HCT116 (cell line): ENCODE measurements around the gene JPT1.
"Not testable (repeated sequence)": the region's sequence is repeated elsewhere in the genome, so short reads cannot be mapped to it uniquely, and the experiment has no call there.

ENCODE experiments used
- CEBPB ChIP-seq: IDR thresholded peaks from 2 replicates; pipeline ENCODE4 v1.6.1; 2012; ENCODE audit warnings: low read depth
- EGR1 ChIP-seq: IDR thresholded peaks from 2 replicates; pipeline ENCODE4 v1.6.1; 2012; ENCODE audit warnings: low read depth
- EZH2 ChIP-seq: fragments of 200-600 bp; sonication (generic); IDR thresholded peaks from 2 replicates; pipeline ENCODE4 v1.6.1; 2017; ENCODE audit warnings: antibody characterized with exemption, mixed run types
- EZH2phosphoT487 ChIP-seq: fragments of 200-600 bp; IDR thresholded peaks from 2 replicates; pipeline ENCODE4 v1.6.1; 2018; ENCODE audit warnings: antibody characterized with exemption, borderline replicate concordance
- POLR2A ChIP-seq: IDR thresholded peaks from 2 replicates; pipeline ENCODE4 v1.7.0; 2011; ENCODE audit warnings: borderline replicate concordance; ENCODE audit not compliant: insufficient read depth, insufficient read length; ENCODE audit errors: extremely low read depth
- POLR2AphosphoS5 ChIP-seq: IDR thresholded peaks from 2 replicates; pipeline ENCODE4 v1.6.1; 2011; ENCODE audit warnings: mild to moderate bottlenecking, low read depth, low read length, moderate library complexity
- SIN3A ChIP-seq: IDR thresholded peaks from 2 replicates; pipeline ENCODE4 v1.6.1; 2012; ENCODE audit warnings: low read depth
- SRF ChIP-seq: IDR thresholded peaks from 2 replicates; pipeline ENCODE4 v1.6.1; 2012; ENCODE audit warnings: low read depth
- YY1 ChIP-seq: IDR thresholded peaks from 2 replicates; pipeline ENCODE4 v1.6.1; 2011; ENCODE audit warnings: low read length, low read depth, moderate library complexity, mild to moderate bottlenecking; ENCODE audit not compliant: insufficient replicate concordance; ENCODE audit errors: extremely low read depth
- ZBTB33 ChIP-seq: IDR thresholded peaks from 2 replicates; pipeline ENCODE4 v1.6.1; 2011; ENCODE audit warnings: mild to moderate bottlenecking, low read length, moderate library complexity; ENCODE audit not compliant: insufficient replicate concordance; ENCODE audit errors: extremely low read depth
- ZFX ChIP-seq: fragments of 450-650 bp; IDR thresholded peaks from 2 replicates; pipeline ENCODE4 v1.6.1; 2017
- ZNF274 ChIP-seq: fragments of 200-500 bp; sonication (Bioruptor generic); IDR thresholded peaks from 2 replicates; pipeline ENCODE4 v1.6.1; 2014; ENCODE audit warnings: mild to moderate bottlenecking, low read depth, low read length, inconsistent platforms
- TF ChIP-seq, protein P1 (sequence below), 3 experiments: fragments of 200-600 bp in 1 of 3; sonication (generic) in 1 of 3; IDR thresholded peaks in 2 of 3; conservative IDR thresholded peaks in 1 of 3; 2 replicates each; pipeline ENCODE4 v1.5.1; 2012 to 2017; ENCODE audit warnings: low read depth in 2 of 3, low read length in 2 of 3, antibody characterized with exemption in 1 of 3, borderline replicate concordance in 1 of 3, control low read depth in 1 of 3, mild to moderate bottlenecking in 1 of 3, mixed read lengths in 1 of 3, mixed run types in 1 of 3, moderate library complexity in 1 of 3; ENCODE audit not compliant: insufficient read depth in 1 of 3
- TF ChIP-seq, protein P2 (sequence below): IDR thresholded peaks from 2 replicates; pipeline ENCODE4 v1.6.1; 2012

- TF ChIP-seq YY1, POLR2A, POLR2AphosphoS5, EZH2phosphoT487, ZBTB33, EZH2, EGR1, ZFX, CEBPB, SIN3A, SRF, ZNF274: not testable (repeated sequence)
- TF ChIP-seq, protein P1, sequence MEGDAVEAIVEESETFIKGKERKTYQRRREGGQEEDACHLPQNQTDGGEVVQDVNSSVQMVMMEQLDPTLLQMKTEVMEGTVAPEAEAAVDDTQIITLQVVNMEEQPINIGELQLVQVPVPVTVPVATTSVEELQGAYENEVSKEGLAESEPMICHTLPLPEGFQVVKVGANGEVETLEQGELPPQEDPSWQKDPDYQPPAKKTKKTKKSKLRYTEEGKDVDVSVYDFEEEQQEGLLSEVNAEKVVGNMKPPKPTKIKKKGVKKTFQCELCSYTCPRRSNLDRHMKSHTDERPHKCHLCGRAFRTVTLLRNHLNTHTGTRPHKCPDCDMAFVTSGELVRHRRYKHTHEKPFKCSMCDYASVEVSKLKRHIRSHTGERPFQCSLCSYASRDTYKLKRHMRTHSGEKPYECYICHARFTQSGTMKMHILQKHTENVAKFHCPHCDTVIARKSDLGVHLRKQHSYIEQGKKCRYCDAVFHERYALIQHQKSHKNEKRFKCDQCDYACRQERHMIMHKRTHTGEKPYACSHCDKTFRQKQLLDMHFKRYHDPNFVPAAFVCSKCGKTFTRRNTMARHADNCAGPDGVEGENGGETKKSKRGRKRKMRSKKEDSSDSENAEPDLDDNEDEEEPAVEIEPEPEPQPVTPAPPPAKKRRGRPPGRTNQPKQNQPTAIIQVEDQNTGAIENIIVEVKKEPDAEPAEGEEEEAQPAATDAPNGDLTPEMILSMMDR (IDR thresholded peaks at IDR 0.05 in 2 of 3, conservative IDR thresholded peaks at IDR 0.05 in 1 of 3; ENCODE audit: borderline replicate concordance in 1 of 3, insufficient read depth in 1 of 3, low read depth in 2 of 3, low read length in 2 of 3) = not testable (repeated sequence)
- TF ChIP-seq, protein P2, sequence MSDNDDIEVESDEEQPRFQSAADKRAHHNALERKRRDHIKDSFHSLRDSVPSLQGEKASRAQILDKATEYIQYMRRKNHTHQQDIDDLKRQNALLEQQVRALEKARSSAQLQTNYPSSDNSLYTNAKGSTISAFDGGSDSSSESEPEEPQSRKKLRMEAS = not testable (repeated sequence)
Measured at GRCh38 chr17:75127936-75128335, 26.4 kb downstream of the JPT1 start.
